Activated naive CD4-positive, alpha-beta T cell treated with anti-CD3 and anti-CD28 coated beads for 36 hours (primary cell): ENCODE results near the gene RAD23B. TPM values are rescaled to one million over a fixed set of nuclear protein-coding genes. Genes with fewer than 3 reads are reported as not detected.

Source experiments
- CTCF ChIA-PET: fragments of 350-600 bp; sonication (Branson Sonifier 250); formaldehyde crosslinking; loops from one replicate; lab custom pipeline; 2021; ENCODE audit warnings: antibody characterized with exemption; lab: Charles Lee
- DNase-seq: peaks from one replicate; pipeline ENCODE4 v3.0.0-alpha.2; 2020
- H3K27ac Mint-ChIP-seq: one replicate; pipeline ENCODE4 v1.8.0; 2021; ENCODE audit warnings: mild to moderate bottlenecking, mixed read lengths
- H3K27me3 Mint-ChIP-seq: one replicate; pipeline ENCODE4 v1.8.0; 2021; ENCODE audit warnings: low read depth, mixed read lengths
- H3K36me3 Mint-ChIP-seq: one replicate; pipeline ENCODE4 v1.8.0; 2021; ENCODE audit warnings: low read depth, mixed read lengths
- H3K4me1 Mint-ChIP-seq: one replicate; pipeline ENCODE4 v1.8.0; 2021; ENCODE audit warnings: low read depth, mixed read lengths
- H3K4me3 Mint-ChIP-seq: one replicate; pipeline ENCODE4 v1.8.0; 2021; ENCODE audit warnings: mild to moderate bottlenecking, moderate library complexity, mixed read lengths
- H3K9me3 Mint-ChIP-seq: one replicate; pipeline ENCODE4 v1.8.0; 2021; ENCODE audit warnings: mixed read lengths
- intact Hi-C: fragments of 100-400 bp; cut with micrococcal nuclease; formaldehyde crosslinking; loops from one replicate; pipeline ENCODE4 v1.15.1; 2023
- total RNA-seq, 2 experiments: library from RNA; stranded (reverse); gene quantifications; one replicate each; pipeline ENCODE4 v1.2.3, GENCODE V29; 2021

RAD23B gene
- total RNA-seq, 2 experiments from 2014 or later = 106 to 109 TPM

- no peak for DNase-seq
- CTCF ChIA-PET = interaction anchor here (0.7 to 2.5 kb wide), 8 partner anchors 12 to 1702 kb away, joined by 3 to 25 read pairs (median 8); no protein-coding TSS in a partner anchor
- intact Hi-C loops = no loop called here
- H3K4me1 Mint-ChIP-seq = peaks cover 9% of the 10 kb centered on the region
- peaks cover 2% of the 10 kb centered on the region for H3K27me3 Mint-ChIP-seq
- H3K4me3 Mint-ChIP-seq = no peak overlapping the region
- peaks cover 4% of the 10 kb centered on the region for H3K36me3 Mint-ChIP-seq
- H3K27ac Mint-ChIP-seq = no peak overlapping the region
- no peaks in the 10 kb centered on the region for H3K9me3 Mint-ChIP-seq
Observed at GRCh38 chr9:107342476-107343161, 59.5 kb downstream of the RAD23B start.

GRCh38 chr9:107345327-107345726 is 62.2 kb downstream of the RAD23B start:
- Mint-ChIP-seq H3K27ac (no peak overlapping the region), H3K4me1 (peaks cover 9% of the 10 kb centered on the region), H3K9me3 (no peaks in the 10 kb centered on the region), H3K4me3 (no peak overlapping the region), H3K27me3 (peaks cover 2% of the 10 kb centered on the region), H3K36me3 (no peaks in the 10 kb centered on the region)
- intact Hi-C loops = no loop called here
- CTCF ChIA-PET = interaction anchor here (1.0 to 1.2 kb wide), 2 partner anchors 105 to 179 kb away, joined by 3 to 4 read pairs; no protein-coding TSS in a partner anchor
- DNase-seq = no peak

GRCh38 chr9:107348836-107349235 is 65.8 kb downstream of the RAD23B start:
- Mint-ChIP-seq H3K36me3 (no peaks in the 10 kb centered on the region), H3K4me3 (no peak overlapping the region), H3K9me3 (peaks cover 4% of the 10 kb centered on the region), H3K27me3 (peaks cover 11% of the 10 kb centered on the region), H3K27ac (no peak overlapping the region), H3K4me1 (peaks cover 5% of the 10 kb centered on the region)
- DNase-seq = no peak
- CTCF ChIA-PET = no interaction called here
- intact Hi-C loops = no loop called here

- H3K9me3 Mint-ChIP-seq = peaks cover 4% of the 10 kb centered on the region
- no peaks in the 10 kb centered on the region for H3K36me3 Mint-ChIP-seq
- H3K27me3 Mint-ChIP-seq = peaks cover 8% of the 10 kb centered on the region
- intact Hi-C loops = no loop called here
- CTCF ChIA-PET = interaction anchor here (1.9 kb wide), 1 partner anchor 9 kb away, joined by 7 read pairs; no protein-coding TSS in a partner anchor
- no peaks in the 10 kb centered on the region for H3K4me1 Mint-ChIP-seq
- DNase-seq = no peak
- H3K4me3 Mint-ChIP-seq = no peak overlapping the region
- no peak overlapping the region for H3K27ac Mint-ChIP-seq
Observed at GRCh38 chr9:107350443-107350842, 67.4 kb downstream of the RAD23B start.

GRCh38 chr9:107351382-107352045 is 68.4 kb downstream of the RAD23B start:
- Mint-ChIP-seq H3K36me3 (no peaks in the 10 kb centered on the region), H3K27me3 (peaks cover 13% of the 10 kb centered on the region), H3K4me1 (no peaks in the 10 kb centered on the region), H3K4me3 (no peak overlapping the region), H3K27ac (no peak overlapping the region), H3K9me3 (peaks cover 4% of the 10 kb centered on the region)
- DNase-seq = no peak
- intact Hi-C loops = no loop called here
- CTCF ChIA-PET = interaction anchor here (1.0 to 1.9 kb wide), 2 partner anchors 10 to 11 kb away, joined by 4 to 7 read pairs; no protein-coding TSS in a partner anchor

GRCh38 chr9:107355394-107355793 is 72.3 kb downstream of the RAD23B start:
- Mint-ChIP-seq H3K4me3 (no peak overlapping the region), H3K27ac (no peak overlapping the region), H3K4me1 (no peaks in the 10 kb centered on the region), H3K27me3 (peaks cover 17% of the 10 kb centered on the region), H3K9me3 (peaks cover 4% of the 10 kb centered on the region), H3K36me3 (no peaks in the 10 kb centered on the region)
- intact Hi-C loops = no loop called here
- CTCF ChIA-PET = interaction anchor here (0.7 to 1.9 kb wide), 2 partner anchors 14 to 615 kb away, joined by 3 to 12 read pairs; no protein-coding TSS in a partner anchor
- no peak for DNase-seq

GRCh38 chr9:107358986-107359385 is 75.9 kb downstream of the RAD23B start:
- intact Hi-C loops = no loop called here
- Mint-ChIP-seq H3K36me3 (no peaks in the 10 kb centered on the region), H3K27ac (no peak overlapping the region), H3K4me3 (no peak overlapping the region), H3K27me3 (peaks cover 9% of the 10 kb centered on the region), H3K9me3 (no peaks in the 10 kb centered on the region), H3K4me1 (no peaks in the 10 kb centered on the region)
- CTCF ChIA-PET = no interaction called here
- DNase-seq = no peak

- Mint-ChIP-seq H3K27ac (no peak overlapping the region), H3K27me3 (peaks cover 9% of the 10 kb centered on the region), H3K9me3 (no peaks in the 10 kb centered on the region), H3K4me3 (no peak overlapping the region), H3K4me1 (no peaks in the 10 kb centered on the region), H3K36me3 (no peaks in the 10 kb centered on the region)
- CTCF ChIA-PET = no interaction called here
- intact Hi-C loops = no loop called here
- no peak for DNase-seq
Observed at GRCh38 chr9:107360098-107360497, 77.0 kb downstream of the RAD23B start.

GRCh38 chr9:107361816-107362215 is 78.7 kb downstream of the RAD23B start:
- intact Hi-C loops = no loop called here
- Mint-ChIP-seq H3K36me3 (no peaks in the 10 kb centered on the region), H3K4me3 (no peak overlapping the region), H3K4me1 (no peaks in the 10 kb centered on the region), H3K27me3 (peaks cover 5% of the 10 kb centered on the region), H3K27ac (no peak overlapping the region), H3K9me3 (no peaks in the 10 kb centered on the region)
- CTCF ChIA-PET = no interaction called here
- no peak for DNase-seq

GRCh38 chr9:107363516-107364152 is 80.6 kb downstream of the RAD23B start:
- no peak overlapping the region for H3K27ac Mint-ChIP-seq
- no peak for DNase-seq
- H3K36me3 Mint-ChIP-seq = no peaks in the 10 kb centered on the region
- no peaks in the 10 kb centered on the region for H3K9me3 Mint-ChIP-seq
- intact Hi-C loops = no loop called here
- no peak overlapping the region for H3K4me3 Mint-ChIP-seq
- peaks cover 6% of the 10 kb centered on the region for H3K27me3 Mint-ChIP-seq
- CTCF ChIA-PET = interaction anchor here (1.8 kb wide), 1 partner anchor 62 kb away, joined by 4 read pairs; no protein-coding TSS in a partner anchor
- no peaks in the 10 kb centered on the region for H3K4me1 Mint-ChIP-seq

GRCh38 chr9:107367727-107368502 is 84.8 kb downstream of the RAD23B start:
- Mint-ChIP-seq H3K4me3 (no peak overlapping the region), H3K9me3 (no peaks in the 10 kb centered on the region), H3K27me3 (peaks cover 11% of the 10 kb centered on the region), H3K27ac (no peak overlapping the region), H3K4me1 (no peaks in the 10 kb centered on the region), H3K36me3 (no peaks in the 10 kb centered on the region)
- CTCF ChIA-PET = no interaction called here
- no peak for DNase-seq
- intact Hi-C loops = no loop called here

- no peak overlapping the region for H3K27ac Mint-ChIP-seq
- peaks cover 11% of the 10 kb centered on the region for H3K27me3 Mint-ChIP-seq
- CTCF ChIA-PET = no interaction called here
- H3K4me3 Mint-ChIP-seq = no peak overlapping the region
- no peak for DNase-seq
- H3K36me3 Mint-ChIP-seq = no peaks in the 10 kb centered on the region
- no peaks in the 10 kb centered on the region for H3K9me3 Mint-ChIP-seq
- intact Hi-C loops = no loop called here
- no peaks in the 10 kb centered on the region for H3K4me1 Mint-ChIP-seq
Observed at GRCh38 chr9:107368696-107369095, 85.6 kb downstream of the RAD23B start.
